ENCODE measurements around the gene TEDC1.
A peak's percentile ranks its signal among the peaks of the same experiment; 100 is the strongest.

TEDC1 gene

GRCh38 chr14:105486163-105486973 lies 4.7 kb upstream of the TEDC1 start, which contains the start of gene CRIP1:
Gene CRIP1 (plus strand): TSS chr14:105486886. CDS start chr14:105487260, 374 bp downstream.
- no peak for DNase-seq (ENCODE audit: low spot score)

- DNase-seq (ENCODE audit: low spot score) = peak; percentile 63
Measured at GRCh38 chr14:105486974-105487448, 4.0 kb upstream of the TEDC1 start.

- peak; percentile 63 for DNase-seq (ENCODE audit: low spot score)
Measured at GRCh38 chr14:105487449-105487985, 3.5 kb upstream of the TEDC1 start.

- DNase-seq (ENCODE audit: low spot score) = no peak
Measured at GRCh38 chr14:105487986-105488777, 2.9 kb upstream of the TEDC1 start.

GRCh38 chr14:105488781-105489541 lies 2.1 kb upstream of the TEDC1 start:
- no peak for DNase-seq (ENCODE audit: low spot score)

GRCh38 chr14:105489542-105490266 lies 1.3 kb upstream of the TEDC1 start:
- DNase-seq (ENCODE audit: low spot score) = peak; percentile 87

- DNase-seq (ENCODE audit: low spot score) = no peak
Measured at GRCh38 chr14:105490267-105490571, 827 bp upstream of the TEDC1 start.

GRCh38 chr14:105491366-105491973 lies 424 bp downstream of the TEDC1 start:
- DNase-seq (ENCODE audit: low spot score) = peak; percentile 95

- no peak for DNase-seq (ENCODE audit: low spot score)
Measured at GRCh38 chr14:105492031-105492970, 1.3 kb downstream of the TEDC1 start.

GRCh38 chr14:105492971-105493871 lies 2.2 kb downstream of the TEDC1 start:
- no peak for DNase-seq (ENCODE audit: low spot score)

GRCh38 chr14:105493921-105494605 lies 3.0 kb downstream of the TEDC1 start:
- DNase-seq (ENCODE audit: low spot score) = no peak

- no peak for DNase-seq (ENCODE audit: low spot score)
Measured at GRCh38 chr14:105494606-105494929, 3.5 kb downstream of the TEDC1 start.

- no peak for DNase-seq (ENCODE audit: low spot score)
Measured at GRCh38 chr14:105495101-105495989, 4.3 kb downstream of the TEDC1 start.

GRCh38 chr14:105495990-105496830 lies 5.2 kb downstream of the TEDC1 start:
- no peak for DNase-seq (ENCODE audit: low spot score)

- DNase-seq (ENCODE audit: low spot score) = no peak
Measured at GRCh38 chr14:105496831-105497591, 6.0 kb downstream of the TEDC1 start.

All from activated CD4-positive, alpha-beta T cell treated with anti-CD3 and anti-CD28 coated beads, Interleukin-2, Interleukin-4, amounts not matched to agents 100 ng/mL and 50 ng/mL, durations not matched to agents 16 hours and 8 hours (primary cell).